Measurements from ENCODE around the gene VAV2.

The VAV2 gene

GRCh38 chr9:133894377-133895321 lies 97.5 kb downstream of the VAV2 start:
- no peak for DNase-seq (ENCODE audit: low spot score)
- TF ChIP-seq CTCF (conservative IDR thresholded peaks at IDR 0.05; ENCODE audit: low read depth) = no peak
- CTCF ChIA-PET = interaction anchor here (0.6 kb wide), 1 partner anchor 14 kb away, joined by 3 read pairs; no protein-coding TSS in a partner anchor
- POLR2A ChIA-PET (ENCODE audit: low non-redundant PET) = interaction anchor here (1.2 kb wide), 1 partner anchor 99 kb away, joined by 3 read pairs; no protein-coding TSS in a partner anchor
- H3K27ac ChIP-seq = peak overlapping the region; percentile 66

- CTCF ChIA-PET = interaction anchor here (0.6 kb wide), 1 partner anchor 172 kb away, joined by 3 read pairs; no protein-coding TSS in a partner anchor
- no peak for TF ChIP-seq CTCF (conservative IDR thresholded peaks at IDR 0.05; ENCODE audit: low read depth)
- DNase-seq (ENCODE audit: low spot score) = no peak
- H3K27ac ChIP-seq = peak overlapping the region; percentile 66
- POLR2A ChIA-PET (ENCODE audit: low non-redundant PET) = interaction anchor here (1.2 kb wide), 1 partner anchor 100 kb away, joined by 3 read pairs; no protein-coding TSS in a partner anchor
Measured at GRCh38 chr9:133893191-133893994, 98.7 kb downstream of the VAV2 start.

- ChIA-PET CTCF (interaction anchor here (0.6 kb wide), 1 partner anchor 173 kb away, joined by 3 read pairs; no protein-coding TSS in a partner anchor), POLR2A (ENCODE audit: low non-redundant PET) (no interaction called here)
- H3K27ac ChIP-seq = peak overlapping the region; percentile 66
- DNase-seq (ENCODE audit: low spot score) = no peak
- no peak for TF ChIP-seq CTCF (conservative IDR thresholded peaks at IDR 0.05; ENCODE audit: low read depth)
Measured at GRCh38 chr9:133892193-133892920, 99.8 kb downstream of the VAV2 start.

GRCh38 chr9:133891741-133892140 lies 100.4 kb downstream of the VAV2 start:
- ChIA-PET POLR2A (ENCODE audit: low non-redundant PET) (no interaction called here), CTCF (no interaction called here)
- DNase-seq (ENCODE audit: low spot score) = no peak
- TF ChIP-seq CTCF (conservative IDR thresholded peaks at IDR 0.05; ENCODE audit: low read depth) = no peak
- peak overlapping the region; percentile 66 for H3K27ac ChIP-seq

GRCh38 chr9:133890583-133890982 lies 101.5 kb downstream of the VAV2 start:
- no peak for DNase-seq (ENCODE audit: low spot score)
- CTCF ChIA-PET = interaction anchor here (0.7 kb wide), 1 partner anchor 311 kb away, joined by 3 read pairs; no protein-coding TSS in a partner anchor
- POLR2A ChIA-PET (ENCODE audit: low non-redundant PET) = no interaction called here
- TF ChIP-seq CTCF (conservative IDR thresholded peaks at IDR 0.05; ENCODE audit: low read depth) = no peak
- peak overlapping the region; percentile 100 for H3K27ac ChIP-seq

Data from RWPE1 (cell line).